Neural cell (in vitro differentiated cells): Measurements from ENCODE around the gene SACM1L. TPM values are rescaled to one million over a fixed set of nuclear protein-coding genes. Genes with fewer than 3 reads are reported as not detected.

Source experiments
- H2AFZ ChIP-seq: fragments of 200-600, 300-800 bp; sonication (generic), shearing (Covaris generic); 2 replicates; pipeline ENCODE4 v1.6.0; 2014; ENCODE audit warnings: low read depth, mild to moderate bottlenecking, antibody characterized with exemption, low read length, moderate library complexity
- H3F3A ChIP-seq: fragments of 200-600 bp; shearing (Covaris generic); 2 replicates; pipeline ENCODE4 v1.6.1; 2016; ENCODE audit warnings: mild to moderate bottlenecking, moderate library complexity, mixed read lengths, antibody characterized with exemption, low read length; ENCODE audit not compliant: insufficient read depth, poor library complexity, severe bottlenecking
- H3K27ac ChIP-seq: fragments of 200-600, 300-800 bp; sonication (generic), shearing (Covaris generic); 2 replicates; pipeline ENCODE4 v1.5.1; 2014; ENCODE audit warnings: mild to moderate bottlenecking, low read length, moderate library complexity
- H3K27me3 ChIP-seq: fragments of 300-800, 200-600 bp; sonication (generic), shearing (Covaris generic); 2 replicates; pipeline ENCODE4 v1.6.0; 2014; ENCODE audit warnings: mild to moderate bottlenecking, low read depth, low read length, moderate library complexity; ENCODE audit not compliant: insufficient read depth
- H3K36me3 ChIP-seq: fragments of 300-800, 200-600 bp; sonication (generic), shearing (Covaris generic); 2 replicates; pipeline ENCODE4 v1.5.1; 2014; ENCODE audit warnings: mild to moderate bottlenecking, antibody characterized with exemption, low read length, moderate library complexity; ENCODE audit not compliant: insufficient read depth
- H3K4me2 ChIP-seq: fragments of 300-800, 200-600 bp; sonication (generic), shearing (Covaris generic); 2 replicates; pipeline ENCODE4 v1.6.0; 2014; ENCODE audit warnings: mild to moderate bottlenecking, low read length
- H3K4me3 ChIP-seq: fragments of 300-800, 200-600 bp; sonication (generic), shearing (Covaris generic); 2 replicates; pipeline ENCODE4 v1.5.1; 2014; ENCODE audit warnings: mild to moderate bottlenecking, low read length, moderate library complexity
- H3K79me2 ChIP-seq: fragments of 200-600 bp; shearing (Covaris generic); replicated peaks from 2 replicates; pipeline ENCODE4 v1.6.0; 2014; ENCODE audit warnings: mild to moderate bottlenecking, low read length, moderate library complexity; ENCODE audit not compliant: insufficient read depth
- H3K9ac ChIP-seq: fragments of 300-800, 200-600 bp; sonication (generic), shearing (Covaris generic); 2 replicates; pipeline ENCODE4 v1.6.1; 2016; ENCODE audit warnings: mild to moderate bottlenecking, low read length, mixed read lengths
- H3K9me2 ChIP-seq: fragments of 200-600 bp; shearing (Covaris generic); 2 replicates; pipeline ENCODE4 v1.6.1; 2016; ENCODE audit warnings: mild to moderate bottlenecking, low read length, mixed read lengths; ENCODE audit not compliant: insufficient read depth
- H3K9me3 ChIP-seq: fragments of 200-600, 300-800 bp; sonication (generic), shearing (Covaris generic); 2 replicates; pipeline ENCODE4 v1.6.1; 2016; ENCODE audit warnings: mild to moderate bottlenecking, mixed run types, low read length, moderate library complexity, mixed read lengths
- H4K20me1 ChIP-seq: fragments of 200-600 bp; shearing (Covaris generic); 2 replicates; pipeline ENCODE4 v1.6.1; 2016; ENCODE audit warnings: mild to moderate bottlenecking, mixed run types; ENCODE audit not compliant: insufficient read depth
- CTCF ChIP-seq: fragments of 450-650 bp; IDR thresholded peaks from 2 replicates; pipeline ENCODE4 v1.5.1; 2014; ENCODE audit warnings: antibody characterized with exemption, mild to moderate bottlenecking, moderate library complexity; ENCODE audit not compliant: poor library complexity, severe bottlenecking
- EP300 ChIP-seq: fragments of 450-650 bp; conservative IDR thresholded peaks from 2 replicates; pipeline ENCODE4 v1.6.1; 2014; ENCODE audit warnings: antibody characterized with exemption, mild to moderate bottlenecking, moderate library complexity; ENCODE audit not compliant: poor library complexity, severe bottlenecking
- EZH2 ChIP-seq: fragments of 200-600, 300-800 bp; shearing (Covaris generic), sonication (generic); IDR thresholded peaks from 2 replicates; pipeline ENCODE4 v1.6.1; 2014; ENCODE audit warnings: antibody characterized with exemption, low read length, borderline replicate concordance, mild to moderate bottlenecking; ENCODE audit not compliant: insufficient read depth, poor library complexity, severe bottlenecking
- MXI1 ChIP-seq: fragments of 450-650 bp; conservative IDR thresholded peaks from 2 replicates; pipeline ENCODE4 v1.6.1; 2014; ENCODE audit warnings: antibody characterized with exemption, mild to moderate bottlenecking; ENCODE audit not compliant: poor library complexity, severe bottlenecking
- POLR2AphosphoS5 ChIP-seq: IDR thresholded peaks from 2 replicates; pipeline ENCODE4 v1.6.1; 2012
- RAD21 ChIP-seq: fragments of 450-650 bp; conservative IDR thresholded peaks from 2 replicates; pipeline ENCODE4 v1.6.1; 2014; ENCODE audit warnings: antibody characterized with exemption, mild to moderate bottlenecking, moderate library complexity
- SMC3 ChIP-seq: fragments of 450-650 bp; conservative IDR thresholded peaks from 2 replicates; pipeline ENCODE4 v1.6.1; 2014; ENCODE audit warnings: antibody characterized with exemption, mild to moderate bottlenecking, moderate library complexity; ENCODE audit not compliant: poor library complexity
- TAF1 ChIP-seq: IDR thresholded peaks from 2 replicates; pipeline ENCODE4 v1.6.1; 2012; ENCODE audit warnings: low read depth
- polyA plus RNA-seq: library from polyadenylated mRNA; depleted of rRNA; stranded (reverse); fragments of >200 nt; gene quantifications from 2 replicates; pipeline ENCODE4 v1.2.3, GENCODE V29; 2014
- TF ChIP-seq, protein P1 (sequence below): IDR thresholded peaks from 2 replicates; pipeline ENCODE4 v1.6.1; 2012; ENCODE audit warnings: borderline replicate concordance

The SACM1L gene
- polyA plus RNA-seq, 1 donor from 2014 or later = 66.2 TPM

- Histone ChIP-seq H4K20me1 (no peaks in the 10 kb centered on the region), H2AFZ (no peak overlapping the region), H3K9me2 (no peaks in the 10 kb centered on the region), H3K36me3 (no peaks in the 10 kb centered on the region), H3K9me3 (no peaks in the 10 kb centered on the region), H3F3A (no peaks in the 10 kb centered on the region), H3K27ac (no peak overlapping the region), H3K79me2 (no peaks in the 10 kb centered on the region), H3K9ac (no peak overlapping the region), H3K4me2 (no peak overlapping the region), H3K27me3 (no peaks in the 10 kb centered on the region), H3K4me3 (no peak overlapping the region)
- no peak for TF ChIP-seq EP300
- TF ChIP-seq SMC3 = no peak
- TF ChIP-seq, protein P1, sequence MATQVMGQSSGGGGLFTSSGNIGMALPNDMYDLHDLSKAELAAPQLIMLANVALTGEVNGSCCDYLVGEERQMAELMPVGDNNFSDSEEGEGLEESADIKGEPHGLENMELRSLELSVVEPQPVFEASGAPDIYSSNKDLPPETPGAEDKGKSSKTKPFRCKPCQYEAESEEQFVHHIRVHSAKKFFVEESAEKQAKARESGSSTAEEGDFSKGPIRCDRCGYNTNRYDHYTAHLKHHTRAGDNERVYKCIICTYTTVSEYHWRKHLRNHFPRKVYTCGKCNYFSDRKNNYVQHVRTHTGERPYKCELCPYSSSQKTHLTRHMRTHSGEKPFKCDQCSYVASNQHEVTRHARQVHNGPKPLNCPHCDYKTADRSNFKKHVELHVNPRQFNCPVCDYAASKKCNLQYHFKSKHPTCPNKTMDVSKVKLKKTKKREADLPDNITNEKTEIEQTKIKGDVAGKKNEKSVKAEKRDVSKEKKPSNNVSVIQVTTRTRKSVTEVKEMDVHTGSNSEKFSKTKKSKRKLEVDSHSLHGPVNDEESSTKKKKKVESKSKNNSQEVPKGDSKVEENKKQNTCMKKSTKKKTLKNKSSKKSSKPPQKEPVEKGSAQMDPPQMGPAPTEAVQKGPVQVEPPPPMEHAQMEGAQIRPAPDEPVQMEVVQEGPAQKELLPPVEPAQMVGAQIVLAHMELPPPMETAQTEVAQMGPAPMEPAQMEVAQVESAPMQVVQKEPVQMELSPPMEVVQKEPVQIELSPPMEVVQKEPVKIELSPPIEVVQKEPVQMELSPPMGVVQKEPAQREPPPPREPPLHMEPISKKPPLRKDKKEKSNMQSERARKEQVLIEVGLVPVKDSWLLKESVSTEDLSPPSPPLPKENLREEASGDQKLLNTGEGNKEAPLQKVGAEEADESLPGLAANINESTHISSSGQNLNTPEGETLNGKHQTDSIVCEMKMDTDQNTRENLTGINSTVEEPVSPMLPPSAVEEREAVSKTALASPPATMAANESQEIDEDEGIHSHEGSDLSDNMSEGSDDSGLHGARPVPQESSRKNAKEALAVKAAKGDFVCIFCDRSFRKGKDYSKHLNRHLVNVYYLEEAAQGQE = no peak
Measured at GRCh38 chr3:45670436-45670835, 18.8 kb upstream of the SACM1L start.

DNA sequence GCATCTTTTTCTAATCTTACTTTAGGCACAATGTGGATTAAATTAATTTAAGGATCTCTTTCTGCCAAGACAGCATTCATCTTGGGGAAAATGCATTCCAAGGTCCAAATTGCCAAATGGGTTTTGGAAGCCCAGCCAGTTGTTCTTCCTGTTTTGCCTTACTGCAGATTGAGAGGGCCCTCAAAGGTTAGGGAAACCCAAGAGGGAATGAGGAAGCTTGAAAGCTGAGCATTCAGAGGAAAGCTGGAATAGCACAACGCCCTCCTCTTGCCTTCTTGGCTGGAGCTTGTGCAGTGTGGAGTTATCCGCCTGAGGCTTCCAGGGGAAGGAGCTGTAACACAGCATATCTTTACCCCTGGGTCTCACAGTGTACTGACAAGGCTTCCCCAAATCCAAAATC, 18.2 kb upstream of the SACM1L start:
- Histone ChIP-seq H3K9me3 (no peaks in the 10 kb centered on the region), H3K4me2 (no peak overlapping the region), H3K27ac (no peak overlapping the region), H2AFZ (no peak overlapping the region), H3K9ac (no peak overlapping the region), H3K79me2 (no peaks in the 10 kb centered on the region), H3K4me3 (no peak overlapping the region), H3K27me3 (no peaks in the 10 kb centered on the region), H3F3A (no peaks in the 10 kb centered on the region), H4K20me1 (no peaks in the 10 kb centered on the region), H3K36me3 (no peaks in the 10 kb centered on the region), H3K9me2 (no peaks in the 10 kb centered on the region)
- no peak for TF ChIP-seq RAD21
- TF ChIP-seq CTCF = no peak
- TF ChIP-seq, protein P1 = no peak
- TF ChIP-seq TAF1 = no peak
- no peak for TF ChIP-seq EP300
- no peak for TF ChIP-seq EZH2
- no peak for TF ChIP-seq SMC3
- TF ChIP-seq MXI1 = no peak
- TF ChIP-seq POLR2AphosphoS5 = no peak
